KG1 (cell line): ENCODE results near the gene SHISAL2B.
"Not testable (repeated sequence)": the region's sequence is repeated elsewhere in the genome, so short reads cannot be mapped to it uniquely, and the experiment has no call there.

Source experiments
- DNase-seq: peaks from one replicate; lab custom pipeline; 2025; lab: John Stamatoyannopoulos, UW

SHISAL2B gene

DNA sequence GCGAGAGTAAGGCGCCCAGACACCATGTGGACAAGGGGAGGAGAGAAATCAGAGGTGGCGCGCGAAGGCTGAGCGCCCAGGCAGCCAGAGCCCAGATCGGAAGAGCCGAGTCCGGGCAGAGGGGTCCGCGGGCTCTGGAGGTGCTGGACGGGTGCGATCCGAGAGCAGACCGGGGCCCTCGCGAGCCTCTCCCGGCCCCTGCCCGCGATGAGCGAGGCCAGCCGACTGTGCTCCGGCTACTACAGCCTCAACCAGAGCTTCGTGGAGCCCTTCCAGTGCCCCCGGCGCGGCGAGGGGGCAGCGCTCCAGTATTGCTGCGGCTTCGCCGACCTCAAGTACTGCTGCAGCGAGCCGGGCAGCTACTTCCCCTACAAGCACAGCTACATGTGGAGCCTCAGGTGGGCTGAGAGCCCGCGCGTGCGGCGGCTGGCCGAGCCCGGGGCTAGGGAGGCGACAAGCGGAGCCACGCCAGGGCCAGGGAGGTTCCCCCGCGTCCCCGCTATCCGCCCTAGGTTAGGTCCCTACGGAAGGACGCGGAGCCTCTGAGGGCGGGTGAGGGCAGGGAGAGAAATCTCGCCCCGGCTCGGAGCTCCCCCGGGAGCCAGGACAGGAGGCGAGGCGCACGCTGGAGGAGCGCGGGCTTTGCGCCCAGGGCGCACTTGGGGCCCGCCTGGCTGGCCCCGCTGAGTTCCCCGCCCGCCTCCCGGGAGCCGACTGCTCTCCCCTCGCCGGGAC lies at the start of gene SHISAL2B:
Gene SHISAL2B (plus strand): TSS at position 87 of the 735 bp plus-strand sequence. CDS start 121 bp downstream, at position 208.
- DNase-seq = no peak

DNA sequence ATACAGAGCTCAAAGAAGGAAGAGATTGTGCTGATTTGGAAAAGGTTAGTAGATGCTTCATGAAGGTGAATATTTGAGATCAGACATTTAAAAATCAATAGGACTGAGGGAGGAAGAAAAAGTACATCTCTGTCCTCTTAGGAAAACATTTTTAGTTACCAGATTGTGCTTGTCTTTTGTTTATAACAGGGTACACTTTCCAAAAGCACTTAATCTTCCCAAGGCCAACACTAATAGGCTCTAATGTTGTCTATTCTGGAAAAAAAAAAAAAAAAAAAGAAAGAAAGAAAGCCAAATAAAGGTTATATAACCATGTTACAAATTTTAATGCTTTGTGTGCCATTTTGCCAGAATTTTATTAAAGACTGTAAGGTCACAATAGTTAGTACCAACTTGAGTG lies 45.5 kb upstream of the SHISAL2B start:
- DNase-seq = no peak

DNA sequence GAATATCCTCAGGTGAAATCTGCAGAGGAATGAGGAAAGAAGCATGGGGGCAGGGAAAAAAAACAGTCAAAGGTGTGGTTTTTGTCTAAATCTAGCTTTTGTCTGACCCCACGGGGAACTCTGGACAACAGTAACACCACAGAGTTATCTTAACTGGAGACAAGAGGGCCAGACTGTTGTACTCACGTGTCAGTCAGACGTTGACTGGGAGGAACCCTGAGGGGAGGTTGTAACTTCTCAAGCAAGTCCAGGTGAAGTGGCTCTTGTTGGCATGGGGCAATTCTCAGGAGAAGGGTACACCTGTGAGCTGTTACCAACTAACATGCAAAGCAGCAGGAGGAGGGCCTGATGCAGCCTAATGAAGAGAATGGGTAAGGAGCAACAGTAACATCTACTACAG lies 44.1 kb upstream of the SHISAL2B start:
- DNase-seq = no peak

DNA sequence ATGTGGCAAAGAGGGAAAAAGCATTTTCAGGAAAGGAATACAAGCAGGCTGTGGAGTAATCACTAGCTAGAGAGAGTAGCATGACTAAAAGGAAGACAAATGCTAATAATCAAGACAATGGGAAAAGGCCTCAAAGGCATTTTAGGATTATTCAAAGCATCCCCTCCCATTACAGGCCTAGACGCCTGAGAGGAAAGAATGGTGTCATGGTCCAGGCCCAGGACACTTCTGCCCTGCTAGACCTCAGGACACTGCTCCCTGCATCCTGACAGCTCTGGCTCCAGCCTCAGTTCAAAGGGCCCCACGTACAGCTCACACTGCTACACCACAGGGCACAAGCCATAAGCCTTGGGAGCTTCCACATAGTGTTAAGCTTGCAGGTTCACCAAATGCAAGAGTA lies 40.8 kb upstream of the SHISAL2B start:
- DNase-seq = no peak

DNA sequence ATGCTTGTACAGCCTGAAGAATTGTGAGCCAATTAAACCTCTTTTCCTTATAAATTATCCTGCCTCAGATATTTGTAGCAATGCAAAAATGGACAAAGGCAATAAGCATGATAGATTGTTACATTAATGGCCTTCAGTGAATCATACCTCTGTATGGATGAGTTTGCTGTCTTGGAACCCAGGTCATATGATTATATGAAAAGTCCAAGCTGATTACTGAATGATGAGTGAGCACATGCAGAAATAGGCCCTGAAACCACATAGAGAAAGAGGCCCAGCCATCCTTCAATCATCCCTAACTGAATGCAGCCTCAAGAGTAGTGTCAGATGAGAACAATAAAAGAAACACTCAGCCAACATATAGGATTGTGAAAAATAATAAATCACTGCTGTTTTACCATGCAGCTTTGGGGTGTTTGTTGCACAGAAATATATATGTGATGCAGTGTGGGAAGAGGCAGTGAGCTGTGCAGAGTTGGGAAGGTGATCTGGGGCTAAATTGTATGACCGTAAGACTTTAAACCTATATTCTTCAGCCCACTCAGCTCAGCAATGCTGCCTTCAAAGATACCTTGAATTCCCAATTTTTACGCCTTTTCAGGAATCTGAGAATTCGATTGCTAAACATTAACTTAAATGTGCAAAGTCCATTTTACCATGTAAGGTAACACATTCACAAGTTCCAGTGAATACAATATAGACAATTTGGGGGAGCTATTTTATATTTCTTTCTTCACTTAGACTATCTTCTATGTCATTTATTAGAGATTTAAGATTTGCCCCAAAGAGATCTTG lies 36.3 kb upstream of the SHISAL2B start:
- DNase-seq = no peak

DNA sequence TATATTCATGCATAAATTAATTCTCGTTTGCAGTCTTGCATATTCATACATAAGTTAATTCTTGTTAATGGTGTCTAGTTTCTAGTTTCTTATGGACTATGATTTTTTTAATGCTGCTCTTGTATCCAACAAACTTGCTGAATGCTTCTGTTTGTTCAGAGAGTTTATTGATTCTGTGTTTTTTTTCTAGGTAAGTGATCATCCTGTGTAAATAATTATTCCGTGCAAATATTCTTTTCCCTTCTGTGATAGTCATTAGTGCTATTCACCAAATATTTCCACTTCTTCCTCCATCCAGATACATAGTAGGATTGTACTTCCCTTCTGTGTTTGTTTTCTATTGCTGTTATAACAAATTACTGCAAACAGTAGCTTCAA lies 35.8 kb upstream of the SHISAL2B start:
- no peak for DNase-seq

DNA sequence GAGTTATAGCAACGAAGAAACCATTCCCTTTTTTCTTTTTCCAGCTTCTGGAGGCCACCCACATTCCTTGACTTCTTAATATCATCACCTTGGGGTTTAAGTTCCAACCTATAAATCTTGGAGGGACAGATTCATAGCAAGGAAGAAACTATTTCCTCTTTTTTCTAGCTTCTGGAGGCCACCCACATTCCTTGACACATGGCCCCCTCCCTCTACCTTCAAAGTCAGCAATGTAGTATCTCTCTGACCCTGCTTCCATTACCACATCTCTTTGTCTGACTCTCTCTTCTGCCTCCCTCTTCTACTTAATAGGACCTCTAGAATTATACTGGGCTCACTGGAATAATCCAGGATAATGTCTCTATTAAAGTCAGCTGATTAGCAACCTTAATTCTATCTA lies 34.7 kb upstream of the SHISAL2B start:
- DNase-seq = no peak

DNA sequence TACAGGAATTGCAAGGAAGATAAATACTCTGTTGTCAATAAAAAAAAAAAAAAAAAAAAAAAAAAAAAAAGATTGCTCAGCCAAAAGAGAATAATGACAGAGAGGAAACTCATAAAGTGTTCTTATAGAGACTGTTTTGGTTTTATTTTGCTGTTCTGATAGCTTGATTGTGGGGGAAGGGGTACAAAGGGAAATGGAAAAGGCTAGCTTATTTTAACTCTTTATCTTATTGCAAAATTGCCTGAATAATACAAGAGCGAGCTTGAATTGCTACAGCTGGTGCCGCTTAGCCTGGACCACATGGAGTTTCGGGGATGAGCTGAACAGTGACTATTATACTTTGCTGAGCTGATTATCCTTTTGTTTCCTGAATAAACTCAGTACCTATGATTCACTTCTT lies 31.0 kb upstream of the SHISAL2B start:
- no peak for DNase-seq

DNA sequence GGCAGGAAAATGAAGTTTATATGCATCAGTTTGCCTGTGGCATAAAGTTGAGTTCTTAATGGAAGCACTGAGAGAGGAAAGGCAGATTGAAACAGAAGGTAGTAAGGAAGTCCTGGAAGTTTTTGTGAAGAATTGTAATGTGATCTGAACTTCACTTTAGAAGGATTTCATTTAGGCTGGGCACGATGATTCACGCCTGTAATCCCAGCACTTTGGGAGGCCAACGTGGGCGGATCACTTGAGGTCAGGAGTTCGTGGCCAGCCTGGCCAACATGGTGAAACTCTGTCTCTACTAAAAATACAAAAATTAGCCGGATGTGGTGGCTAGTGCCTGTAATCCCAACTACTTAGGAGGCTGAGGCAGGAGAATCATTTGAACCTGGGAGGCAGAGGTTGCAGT lies 27.1 kb upstream of the SHISAL2B start:
- not testable (repeated sequence) for DNase-seq

DNA sequence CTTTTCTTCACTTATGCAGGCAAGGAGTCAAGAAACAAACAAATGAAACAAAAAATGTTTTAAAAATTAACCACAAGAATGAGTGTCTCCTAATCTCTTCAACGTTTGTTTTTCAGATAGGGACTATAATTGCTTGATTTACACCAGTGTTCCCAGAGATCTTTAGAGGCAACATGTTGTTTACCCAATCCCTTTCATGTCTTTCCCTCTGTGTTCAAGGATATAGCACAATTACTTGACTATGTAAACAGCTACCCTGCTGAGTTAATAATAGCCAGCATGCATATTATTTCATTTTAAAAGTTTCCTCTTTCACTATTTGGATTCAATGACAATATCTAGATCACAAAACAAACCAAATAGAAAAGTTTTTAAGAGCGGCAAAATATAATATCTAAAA lies 25.1 kb upstream of the SHISAL2B start:
- no peak for DNase-seq

DNA sequence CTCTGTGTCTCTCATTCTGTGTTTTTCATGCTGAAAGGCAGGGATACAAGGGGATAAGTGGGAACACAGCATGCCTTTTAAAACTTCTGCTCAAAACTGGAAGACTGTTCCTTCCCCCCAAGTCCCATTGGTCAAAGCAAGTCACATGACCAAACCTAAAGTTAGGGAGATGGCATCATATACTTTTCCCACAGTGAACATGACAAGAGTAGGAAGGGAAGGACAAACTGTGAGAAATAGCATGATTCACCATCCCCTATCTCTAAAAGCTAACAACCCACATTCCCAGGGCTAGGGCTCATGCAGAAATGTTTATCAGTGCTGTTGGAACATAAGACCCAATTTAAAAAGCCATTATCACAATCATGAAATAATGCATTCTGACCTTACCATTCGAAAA lies 24.2 kb upstream of the SHISAL2B start:
- DNase-seq = no peak

DNA sequence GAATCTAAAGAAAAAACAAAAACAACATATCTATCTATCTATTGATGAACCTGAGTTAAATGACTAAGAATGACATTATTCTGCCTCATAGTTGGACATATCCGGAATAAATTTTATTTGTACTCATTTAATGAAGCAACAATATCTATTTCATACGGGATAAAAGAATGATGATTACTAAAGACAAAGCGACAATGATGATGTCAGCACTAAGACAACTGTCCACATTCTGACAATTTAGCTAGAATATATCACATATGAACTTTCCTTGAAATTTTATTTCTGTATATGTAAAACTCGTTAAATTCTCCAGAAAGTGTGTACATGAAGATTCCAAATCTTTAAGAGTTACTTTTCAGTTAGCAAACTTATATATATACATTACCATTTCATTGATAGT lies 23.2 kb upstream of the SHISAL2B start:
- no peak for DNase-seq

DNA sequence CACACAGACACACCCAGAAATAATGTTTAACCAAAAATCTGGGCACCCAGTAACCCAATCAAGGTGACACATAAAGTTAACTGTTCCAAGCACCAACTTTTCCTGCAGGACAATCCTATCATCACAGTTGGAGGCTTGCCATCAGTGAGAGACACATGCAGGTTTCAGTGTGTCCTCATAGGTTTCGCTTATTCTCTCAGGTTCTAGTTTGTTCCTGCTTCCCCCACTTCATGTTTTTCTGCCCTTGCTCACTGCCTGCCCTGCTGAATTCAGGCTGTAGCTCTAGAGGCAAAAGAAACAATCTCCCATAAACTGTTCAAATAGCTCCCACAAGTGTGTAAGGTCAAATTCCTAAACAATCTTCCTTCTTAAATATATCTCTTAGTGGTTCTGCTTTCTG lies 20.0 kb upstream of the SHISAL2B start:
- no peak for DNase-seq

DNA sequence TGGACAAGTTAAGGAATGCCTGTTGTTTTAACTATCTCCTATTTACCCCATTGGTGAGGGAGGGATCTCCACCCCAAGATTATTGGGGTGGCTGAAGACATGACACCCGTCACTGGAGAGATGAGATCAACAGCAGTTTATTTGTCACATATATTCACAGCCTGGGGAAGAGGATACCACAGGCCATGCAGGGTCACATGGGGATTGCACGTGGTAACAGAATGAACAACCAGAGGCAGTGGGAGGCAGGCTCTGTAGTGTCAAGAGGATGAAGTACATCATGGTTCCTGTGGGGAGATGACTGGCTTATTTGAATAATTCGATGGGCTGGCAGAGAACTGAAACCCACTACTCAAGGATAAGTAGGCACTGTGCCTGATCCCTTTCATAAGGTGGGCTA lies 18.6 kb upstream of the SHISAL2B start:
- DNase-seq = no peak

DNA sequence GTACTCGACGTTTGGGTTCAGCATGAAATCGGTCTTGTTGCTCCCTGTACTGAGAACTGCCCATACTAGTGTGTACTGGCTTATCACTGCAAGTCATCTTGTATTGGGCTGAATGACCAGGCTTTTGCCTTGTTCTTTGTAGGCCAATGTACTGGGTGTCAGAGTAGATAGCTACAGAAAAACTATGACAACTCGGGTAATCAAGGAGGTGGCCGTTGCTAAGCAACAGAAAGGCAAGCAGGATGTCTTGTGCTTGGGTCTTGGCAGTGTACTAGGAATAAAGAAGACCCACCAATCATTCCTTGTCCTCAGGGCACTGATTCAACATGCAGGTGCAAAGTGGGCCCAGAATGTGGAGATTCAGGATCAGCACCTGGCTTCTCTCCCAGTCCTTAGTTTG lies 11.9 kb upstream of the SHISAL2B start:
- DNase-seq = no peak

DNA sequence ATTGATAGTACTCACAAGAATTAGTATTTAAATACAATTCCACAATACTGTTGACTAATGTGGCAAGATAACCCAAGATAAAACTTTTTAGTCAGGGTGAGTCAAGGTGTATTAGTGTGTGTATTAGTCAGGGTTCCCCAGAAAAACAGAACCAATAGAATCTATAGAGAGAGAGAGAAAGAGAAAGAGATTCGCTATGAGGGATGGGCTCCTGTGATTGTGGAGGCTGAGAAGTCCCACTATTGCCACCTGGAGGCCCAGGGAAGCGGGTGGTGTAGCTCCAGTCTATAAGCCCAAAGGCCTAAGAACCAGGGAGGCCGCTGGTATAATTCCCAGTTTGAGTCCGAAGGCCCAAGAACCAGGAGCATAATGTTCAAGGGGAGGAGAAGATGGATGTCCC lies 10.0 kb upstream of the SHISAL2B start:
- DNase-seq = no peak

DNA sequence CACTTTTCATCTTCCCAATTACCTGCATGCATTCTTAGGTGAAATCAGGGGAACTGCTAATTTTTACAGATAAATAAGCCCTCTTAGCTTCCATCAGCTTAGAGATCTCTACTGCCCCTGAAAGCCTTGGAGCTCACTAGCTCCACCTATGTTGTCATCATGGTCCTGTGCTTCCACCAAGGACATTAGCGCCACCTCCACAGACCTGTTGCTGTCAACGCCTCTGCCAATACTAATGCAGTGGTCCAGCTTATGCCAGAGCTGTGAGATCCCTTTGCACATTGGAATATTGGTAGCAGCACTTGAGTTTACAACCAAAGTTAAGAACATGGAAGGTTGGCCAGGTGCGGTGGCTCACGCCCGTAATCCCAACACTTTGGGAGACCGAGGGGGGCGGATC lies 7.7 kb upstream of the SHISAL2B start:
- no peak for DNase-seq

DNA sequence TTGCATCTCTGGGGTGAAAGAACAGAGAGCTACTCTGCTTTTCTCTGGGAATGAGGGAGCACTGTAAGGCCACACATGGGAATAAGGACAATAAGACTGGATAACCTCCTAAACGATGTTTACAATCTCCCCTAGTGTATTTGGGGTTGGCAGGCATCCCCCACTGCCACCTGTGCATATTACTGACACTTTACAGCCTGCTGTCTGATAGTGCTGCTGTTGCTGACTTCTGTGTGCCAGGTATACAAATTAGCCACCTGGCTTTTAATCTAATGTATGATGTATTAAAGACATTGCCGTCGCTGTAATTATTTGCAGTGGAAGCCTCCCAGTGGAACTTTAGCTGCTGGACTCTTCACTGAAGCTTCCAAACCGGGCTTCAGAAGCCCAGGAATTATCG lies 4.4 kb upstream of the SHISAL2B start:
- no peak for DNase-seq

DNA sequence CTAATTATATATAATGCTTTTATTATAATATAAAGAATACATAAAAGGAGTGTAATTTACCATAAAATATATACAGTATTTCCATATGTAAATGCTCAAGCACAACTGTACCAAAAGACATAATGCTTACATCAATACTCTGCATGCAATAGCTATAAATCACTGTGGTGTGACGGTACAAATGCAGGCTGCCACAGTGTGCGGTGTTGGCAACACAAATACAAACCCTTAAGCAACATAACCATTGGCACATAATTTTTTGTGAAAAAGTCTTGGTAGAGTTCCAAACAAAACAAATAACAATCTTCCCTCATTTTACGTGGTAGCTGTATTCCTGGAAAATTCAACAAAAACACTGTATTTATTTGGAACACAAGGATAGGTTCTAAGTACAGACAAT lies 1.9 kb upstream of the SHISAL2B start:
- DNase-seq = no peak

DNA sequence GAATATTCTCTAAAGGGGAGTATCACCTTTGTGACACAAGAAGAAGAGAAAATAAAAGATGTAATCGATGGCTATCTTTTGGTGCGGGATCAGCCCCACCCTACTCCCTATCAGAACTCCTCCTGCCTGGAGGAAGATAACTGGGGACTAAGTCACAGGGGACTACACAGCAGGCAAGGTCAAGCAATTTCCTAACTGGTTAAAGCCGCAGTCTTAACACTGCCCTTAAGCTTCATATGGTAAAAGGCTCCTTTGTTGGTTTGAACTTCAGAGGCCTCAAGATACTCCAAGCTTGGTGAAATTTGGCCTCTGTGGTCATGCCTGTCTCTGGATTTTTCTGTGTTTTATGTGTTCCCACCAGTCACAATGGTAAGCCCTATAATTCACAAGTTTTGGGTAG lies 1.3 kb upstream of the SHISAL2B start:
- no peak for DNase-seq

DNA sequence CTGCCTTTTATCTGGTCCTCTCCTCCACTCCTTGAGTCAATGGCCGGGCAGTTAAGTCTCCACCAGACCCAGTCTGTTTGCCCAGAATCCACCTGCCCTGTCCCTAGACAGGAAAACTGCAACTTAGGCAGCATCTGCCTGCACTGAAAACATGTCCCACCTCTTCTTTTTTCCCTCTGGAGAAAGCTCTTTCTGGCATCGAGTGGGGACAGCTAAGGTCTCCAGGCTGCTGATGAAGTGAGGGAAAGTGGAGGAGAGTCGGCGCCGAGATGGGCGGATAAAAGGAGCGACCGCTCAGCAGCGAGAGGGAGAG lies 243 bp upstream of the SHISAL2B start:
- DNase-seq = no peak

DNA sequence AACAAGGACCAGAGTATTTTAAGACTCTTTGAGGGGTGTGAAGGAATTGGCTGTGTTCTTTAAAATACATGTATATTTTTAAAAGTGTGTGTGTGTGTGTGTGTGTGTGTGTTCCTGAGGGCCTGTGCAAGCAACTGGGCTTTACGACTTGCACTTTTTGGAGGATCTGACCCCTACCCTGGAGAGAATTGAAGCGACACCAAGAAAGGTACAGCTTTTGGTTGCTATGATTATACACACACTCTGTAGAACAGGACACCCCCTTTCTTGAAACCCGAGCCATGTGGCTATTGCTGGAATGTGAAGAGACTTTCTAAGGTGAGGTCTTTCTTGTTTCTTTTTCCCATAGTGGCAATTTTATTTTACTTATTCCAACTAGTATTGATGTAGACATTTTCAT lies 988 bp downstream of the SHISAL2B start:
- no peak for DNase-seq

DNA sequence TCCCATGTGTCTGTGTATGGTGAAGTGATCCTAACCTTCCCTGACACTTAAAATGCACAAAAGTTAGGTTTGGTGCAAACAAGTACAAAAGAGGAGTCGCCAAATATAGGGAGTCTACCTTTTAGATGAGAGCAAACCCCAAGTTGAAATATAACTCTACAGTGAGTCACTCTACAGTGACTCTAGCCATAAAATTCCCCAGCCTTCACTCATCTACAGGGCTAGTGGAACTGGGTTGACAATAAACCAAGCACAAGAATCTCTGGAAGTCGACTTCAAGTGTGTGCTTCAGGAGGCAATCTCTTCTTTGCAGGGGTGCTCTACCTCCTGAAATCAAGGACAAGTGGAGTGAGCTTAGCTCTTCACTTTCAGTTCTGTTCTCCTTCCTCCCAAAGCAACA lies 3.3 kb downstream of the SHISAL2B start:
- no peak for DNase-seq

DNA sequence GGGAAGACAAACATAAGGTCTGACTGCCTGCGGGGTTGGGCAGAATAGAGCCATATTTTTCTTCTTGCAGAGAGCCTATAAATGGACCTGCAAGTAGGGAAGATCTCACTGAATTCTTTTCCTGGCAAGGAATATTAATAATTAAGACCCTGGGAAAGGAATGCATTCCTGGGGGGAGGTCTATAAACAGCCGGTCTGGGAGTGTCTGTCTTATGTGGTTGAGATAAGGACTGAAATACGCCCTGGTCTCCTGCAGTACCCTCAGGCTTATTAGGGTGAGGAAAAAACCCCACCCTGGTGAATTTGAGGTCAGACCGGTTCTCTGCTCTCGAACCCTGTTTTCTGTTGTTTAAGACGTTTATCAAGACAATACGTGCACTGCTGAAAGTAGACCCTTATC lies 6.1 kb downstream of the SHISAL2B start:
- DNase-seq = not testable (repeated sequence)
